Measurements from ENCODE around the gene SKOR1.

- TF ChIP-seq POLR2A (IDR thresholded peaks at IDR 0.05; ENCODE audit: low read depth, low read length) (no peak), CEBPB (IDR thresholded peaks at IDR 0.05; ENCODE audit: low read depth, low read length) (no peak), CTCF (conservative IDR thresholded peaks at IDR 0.05; ENCODE audit: low read depth, low read length) (no peak), MXI1 (IDR thresholded peaks at IDR 0.05; ENCODE audit: borderline replicate concordance, low read depth, low read length) (no peak), BHLHE40 (IDR thresholded peaks at IDR 0.05; ENCODE audit: low read depth, low read length) (no peak), RFX5 (IDR thresholded peaks at IDR 0.05; ENCODE audit: low read depth, low read length) (no peak), MAZ (IDR thresholded peaks at IDR 0.05; ENCODE audit: borderline replicate concordance, low read depth, low read length) (no peak), FOS (IDR thresholded peaks at IDR 0.05; ENCODE audit: low read depth, low read length) (no peak)
These were observed 36.7 kb downstream of the SKOR1 start for GRCh38 chr15:67861983-67862382.
